GM23338 (cell line): ENCODE measurements around the gene EFEMP1. TPM values are rescaled to one million over a fixed set of nuclear protein-coding genes. Genes with fewer than 3 reads are reported as not detected.

ENCODE experiments used
- ATAC-seq: fragments of 200-7000 bp; cut with Tn5 transposase; 3 replicates; pipeline ENCODE4 v1.9.1; 2020
- DNase-seq: peaks from one replicate; pipeline ENCODE4 v3.0.0-alpha.2; 2015; ENCODE audit warnings: low spot score
- H2AFZ ChIP-seq: fragments of 200-600 bp; sonication (generic); 2 replicates; pipeline ENCODE4 v1.8.0; 2016; ENCODE audit warnings: antibody characterized with exemption, mild to moderate bottlenecking, moderate library complexity
- H3F3A ChIP-seq: fragments of 200-600 bp; sonication (generic); replicated peaks from 2 replicates; pipeline ENCODE4 v1.8.0; 2017; ENCODE audit warnings: antibody characterized with exemption, mixed run types, low read depth
- H3K27ac ChIP-seq: fragments of 200-600 bp; sonication (generic); 2 replicates; pipeline ENCODE4 v1.6.1; 2016; ENCODE audit warnings: low read depth
- H3K27me3 ChIP-seq: fragments of 200-600 bp; sonication (generic); 2 replicates; pipeline ENCODE4 v1.8.0; 2016; ENCODE audit warnings: mild to moderate bottlenecking, mixed run types, moderate library complexity; ENCODE audit not compliant: insufficient read depth
- H3K36me3 ChIP-seq: fragments of 200-600 bp; sonication (generic); 2 replicates; pipeline ENCODE4 v1.8.0; 2016; ENCODE audit warnings: mild to moderate bottlenecking; ENCODE audit not compliant: insufficient read depth
- H3K4me1 ChIP-seq: fragments of 200-600 bp; sonication (generic); 2 replicates; pipeline ENCODE4 v1.8.0; 2016; ENCODE audit warnings: mild to moderate bottlenecking, moderate library complexity; ENCODE audit not compliant: insufficient read depth
- H3K4me2 ChIP-seq: fragments of 200-600 bp; sonication (generic); 2 replicates; pipeline ENCODE4 v1.7.1; 2017; ENCODE audit warnings: mixed run types
- H3K4me3 ChIP-seq: fragments of 200-600 bp; sonication (generic); 2 replicates; pipeline ENCODE4 v1.6.1; 2016; ENCODE audit warnings: mixed run types
- H3K79me2 ChIP-seq: fragments of 200-600 bp; sonication (generic); replicated peaks from 2 replicates; pipeline ENCODE4 v1.8.0; 2017; ENCODE audit warnings: mild to moderate bottlenecking; ENCODE audit not compliant: insufficient read depth
- H3K9me2 ChIP-seq: fragments of 200-600 bp; sonication (generic); 2 replicates; pipeline ENCODE4 v1.8.0; 2017; ENCODE audit not compliant: insufficient read depth
- H4K20me1 ChIP-seq: fragments of 200-600 bp; sonication (generic); replicated peaks from 2 replicates; pipeline ENCODE4 v1.8.0; 2017; ENCODE audit warnings: mild to moderate bottlenecking; ENCODE audit not compliant: insufficient read depth
- H3K27ac Mint-ChIP-seq: 2 replicates; pipeline ENCODE4 v1.8.0; 2020; ENCODE audit warnings: inconsistent platforms, mild to moderate bottlenecking, moderate library complexity, mixed read lengths
- H3K27me3 Mint-ChIP-seq: 3 replicates; pipeline ENCODE4 v1.8.0; 2022; ENCODE audit warnings: low read depth, mild to moderate bottlenecking, moderate library complexity, mixed read lengths, inconsistent platforms; ENCODE audit not compliant: insufficient read depth, poor library complexity
- H3K36me3 Mint-ChIP-seq: 3 replicates; pipeline ENCODE4 v1.8.0; 2021; ENCODE audit warnings: low read depth, mild to moderate bottlenecking, inconsistent platforms, moderate library complexity, mixed read lengths
- H3K4me1 Mint-ChIP-seq: 3 replicates; pipeline ENCODE4 v1.8.0; 2020; ENCODE audit warnings: mild to moderate bottlenecking, inconsistent platforms, mixed read lengths
- H3K4me3 Mint-ChIP-seq: 3 replicates; pipeline ENCODE4 v1.8.0; 2021; ENCODE audit warnings: moderate library complexity, mild to moderate bottlenecking, inconsistent platforms, mixed read lengths
- H3K9me3 Mint-ChIP-seq: 3 replicates; pipeline ENCODE4 v1.8.0; 2020; ENCODE audit warnings: moderate library complexity, mild to moderate bottlenecking, inconsistent platforms, mixed read lengths
- CREB1 ChIP-seq: fragments of 250-450 bp; sonication (Bioruptor Pico); IDR thresholded peaks from 2 replicates; pipeline ENCODE4 v1.5.0; 2020; ENCODE audit warnings: low read depth, mild to moderate bottlenecking, moderate library complexity
- EZH2 ChIP-seq: fragments of 200-600 bp; sonication (generic); IDR thresholded peaks from one replicate; pipeline ENCODE4 v1.8.0; 2017; ENCODE audit warnings: antibody characterized with exemption, mild to moderate bottlenecking, low read depth; ENCODE audit not compliant: unreplicated experiment
- EZH2phosphoT487 ChIP-seq: fragments of 200-600 bp; sonication (generic); IDR thresholded peaks from one replicate; pipeline ENCODE4 v1.8.1; 2018; ENCODE audit warnings: antibody characterized with exemption; ENCODE audit not compliant: unreplicated experiment
- JUNB ChIP-seq: IDR thresholded peaks from one replicate; pipeline ENCODE4 v1.6.1; 2016; ENCODE audit warnings: antibody characterized with exemption; ENCODE audit not compliant: unreplicated experiment
- NANOG ChIP-seq: IDR thresholded peaks from 2 replicates; pipeline ENCODE4 v1.6.1; 2016; ENCODE audit warnings: antibody characterized with exemption, borderline replicate concordance
- POLR2AphosphoS5 ChIP-seq: IDR thresholded peaks from 2 replicates; pipeline ENCODE4 v1.6.1; 2016; ENCODE audit warnings: antibody characterized with exemption, low read depth
- STAT1 ChIP-seq: IDR thresholded peaks from one replicate; pipeline ENCODE4 v1.6.1; 2016; ENCODE audit warnings: antibody characterized with exemption; ENCODE audit not compliant: unreplicated experiment
- ZNF114 ChIP-seq: fragments of 250-450 bp; sonication (Bioruptor Pico); IDR thresholded peaks from 2 replicates; pipeline ENCODE4 v1.5.0; 2020; ENCODE audit warnings: mild to moderate bottlenecking, moderate library complexity
- ZNF331 ChIP-seq: fragments of 250-450 bp; sonication (Bioruptor Pico); IDR thresholded peaks from 2 replicates; pipeline ENCODE4 v1.5.0; 2020; ENCODE audit warnings: low read depth, mild to moderate bottlenecking, moderate library complexity
- polyA plus RNA-seq: library from polyadenylated mRNA; unstranded; fragments of >200 nt; fragmentation: Nextera tagmentation; extraction: Ambion mirVana; gene quantifications from 2 replicates; pipeline ENCODE4 v1.2.1, GENCODE V29; 2016
- total RNA-seq: library from RNA; depleted of rRNA; stranded (reverse); fragments of >200 nt; shearing (Covaris generic); gene quantifications from 2 replicates; pipeline ENCODE4 v1.2.3, GENCODE V29; 2014
- TF ChIP-seq, protein P1 (sequence below): IDR thresholded peaks from 2 replicates; pipeline ENCODE4 v1.6.1; 2016; ENCODE audit warnings: antibody characterized with exemption
- TF ChIP-seq, protein P2 (sequence below), 2 experiments: fragments of 200-600 bp in 1 of 2; sonication (generic) in 1 of 2; conservative IDR thresholded peaks; 2 replicates each; pipeline versions ENCODE4 v1.5.1 to v1.6.1; 2016 to 2017; ENCODE audit warnings: antibody characterized with exemption in 2 of 2, low read depth in 2 of 2, mild to moderate bottlenecking in 2 of 2, moderate library complexity in 1 of 2
- TF ChIP-seq, protein P3 (sequence below): fragments of 250-450 bp; sonication (Bioruptor Pico); IDR thresholded peaks from 2 replicates; pipeline ENCODE4 v1.5.0; 2020; ENCODE audit warnings: mild to moderate bottlenecking, moderate library complexity

EFEMP1 gene
- total and polyA plus RNA-seq, 2 experiments from 2014 or later: 12.6 to 22.5 TPM

DNA sequence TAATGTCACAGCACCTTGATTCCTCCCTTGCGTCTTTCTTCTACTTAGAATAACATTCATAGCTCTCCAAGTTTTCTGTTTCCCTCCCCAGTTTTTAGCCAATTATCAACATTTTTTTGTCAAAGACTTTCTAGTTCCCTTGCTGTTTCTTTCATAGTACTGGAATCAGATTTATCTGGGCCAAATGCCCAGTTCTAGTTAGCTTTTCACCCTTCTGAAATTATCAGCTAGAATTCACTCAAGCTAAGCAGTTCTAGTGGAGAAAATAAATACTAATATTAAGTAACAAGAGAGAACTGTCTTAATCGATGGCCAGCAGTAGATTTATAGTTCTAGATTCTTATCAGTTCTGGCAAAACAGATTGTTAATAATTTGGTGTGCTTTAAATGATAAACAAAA lies 36.2 kb downstream of the EFEMP1 start:
- Histone ChIP-seq H3K9me2 (no peaks in the 10 kb centered on the region), H3K4me2 (no peak overlapping the region), H3K79me2 (no peaks in the 10 kb centered on the region), H4K20me1 (no peaks in the 10 kb centered on the region), H3K27ac (no peak overlapping the region), H3K4me3 (no peak overlapping the region), H3K36me3 (no peaks in the 10 kb centered on the region; the same call in 1 of the 2 replicates), H3F3A (no peaks in the 10 kb centered on the region), H2AFZ (no peak overlapping the region), H3K27me3 (no peaks in the 10 kb centered on the region), H3K4me1 (no peaks in the 10 kb centered on the region)
- DNase-seq (no peak), ATAC-seq (no peak)
- no peak overlapping the region for H3K4me3 Mint-ChIP-seq
- TF ChIP-seq JUNB: no peak
- no peak for TF ChIP-seq CREB1 (CRISPR knock-in tag)
- TF ChIP-seq STAT1: no peak
- TF ChIP-seq ZNF331 (CRISPR knock-in tag): no peak
- H3K27ac Mint-ChIP-seq: no peak overlapping the region
- H3K9me3 Mint-ChIP-seq: no peaks in the 10 kb centered on the region
- H3K4me1 Mint-ChIP-seq: peaks cover 12% of the 10 kb centered on the region; the same call in 2 of the 3 replicates
- H3K36me3 Mint-ChIP-seq: no peaks in the 10 kb centered on the region
- H3K27me3 Mint-ChIP-seq: peaks cover 4% of the 10 kb centered on the region

DNA sequence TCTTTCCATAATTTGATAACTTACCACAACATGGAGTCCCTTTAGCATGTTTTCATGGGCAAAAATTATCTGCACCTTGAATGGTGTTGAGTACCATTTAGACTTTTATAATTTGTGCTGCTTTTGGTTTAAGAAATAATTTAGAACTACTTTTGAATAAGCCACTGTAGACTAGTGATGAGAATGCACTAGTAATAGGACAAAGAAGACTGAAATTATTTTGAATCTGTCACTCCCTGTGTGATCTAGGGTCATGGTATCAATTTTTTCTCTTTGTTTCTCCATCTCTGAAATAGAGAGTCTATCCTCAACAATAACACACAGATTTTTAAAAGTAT lies 37.7 kb downstream of the EFEMP1 start:
- H3K36me3 Mint-ChIP-seq: no peaks in the 10 kb centered on the region
- no peaks in the 10 kb centered on the region for H3K79me2 ChIP-seq
- TF ChIP-seq, protein P1, sequence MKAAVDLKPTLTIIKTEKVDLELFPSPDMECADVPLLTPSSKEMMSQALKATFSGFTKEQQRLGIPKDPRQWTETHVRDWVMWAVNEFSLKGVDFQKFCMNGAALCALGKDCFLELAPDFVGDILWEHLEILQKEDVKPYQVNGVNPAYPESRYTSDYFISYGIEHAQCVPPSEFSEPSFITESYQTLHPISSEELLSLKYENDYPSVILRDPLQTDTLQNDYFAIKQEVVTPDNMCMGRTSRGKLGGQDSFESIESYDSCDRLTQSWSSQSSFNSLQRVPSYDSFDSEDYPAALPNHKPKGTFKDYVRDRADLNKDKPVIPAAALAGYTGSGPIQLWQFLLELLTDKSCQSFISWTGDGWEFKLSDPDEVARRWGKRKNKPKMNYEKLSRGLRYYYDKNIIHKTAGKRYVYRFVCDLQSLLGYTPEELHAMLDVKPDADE: no peak
- TF ChIP-seq EZH2phosphoT487 (no peak), ZNF331 (CRISPR knock-in tag) (no peak), ZNF114 (CRISPR knock-in tag) (no peak), POLR2AphosphoS5 (no peak), NANOG (no peak), EZH2 (no peak), JUNB (no peak)
- TF ChIP-seq, protein P2, sequence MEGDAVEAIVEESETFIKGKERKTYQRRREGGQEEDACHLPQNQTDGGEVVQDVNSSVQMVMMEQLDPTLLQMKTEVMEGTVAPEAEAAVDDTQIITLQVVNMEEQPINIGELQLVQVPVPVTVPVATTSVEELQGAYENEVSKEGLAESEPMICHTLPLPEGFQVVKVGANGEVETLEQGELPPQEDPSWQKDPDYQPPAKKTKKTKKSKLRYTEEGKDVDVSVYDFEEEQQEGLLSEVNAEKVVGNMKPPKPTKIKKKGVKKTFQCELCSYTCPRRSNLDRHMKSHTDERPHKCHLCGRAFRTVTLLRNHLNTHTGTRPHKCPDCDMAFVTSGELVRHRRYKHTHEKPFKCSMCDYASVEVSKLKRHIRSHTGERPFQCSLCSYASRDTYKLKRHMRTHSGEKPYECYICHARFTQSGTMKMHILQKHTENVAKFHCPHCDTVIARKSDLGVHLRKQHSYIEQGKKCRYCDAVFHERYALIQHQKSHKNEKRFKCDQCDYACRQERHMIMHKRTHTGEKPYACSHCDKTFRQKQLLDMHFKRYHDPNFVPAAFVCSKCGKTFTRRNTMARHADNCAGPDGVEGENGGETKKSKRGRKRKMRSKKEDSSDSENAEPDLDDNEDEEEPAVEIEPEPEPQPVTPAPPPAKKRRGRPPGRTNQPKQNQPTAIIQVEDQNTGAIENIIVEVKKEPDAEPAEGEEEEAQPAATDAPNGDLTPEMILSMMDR (conservative IDR thresholded peaks at IDR 0.05; ENCODE audit: low read depth in 2 of 2): no peak
- TF ChIP-seq, protein P3, sequence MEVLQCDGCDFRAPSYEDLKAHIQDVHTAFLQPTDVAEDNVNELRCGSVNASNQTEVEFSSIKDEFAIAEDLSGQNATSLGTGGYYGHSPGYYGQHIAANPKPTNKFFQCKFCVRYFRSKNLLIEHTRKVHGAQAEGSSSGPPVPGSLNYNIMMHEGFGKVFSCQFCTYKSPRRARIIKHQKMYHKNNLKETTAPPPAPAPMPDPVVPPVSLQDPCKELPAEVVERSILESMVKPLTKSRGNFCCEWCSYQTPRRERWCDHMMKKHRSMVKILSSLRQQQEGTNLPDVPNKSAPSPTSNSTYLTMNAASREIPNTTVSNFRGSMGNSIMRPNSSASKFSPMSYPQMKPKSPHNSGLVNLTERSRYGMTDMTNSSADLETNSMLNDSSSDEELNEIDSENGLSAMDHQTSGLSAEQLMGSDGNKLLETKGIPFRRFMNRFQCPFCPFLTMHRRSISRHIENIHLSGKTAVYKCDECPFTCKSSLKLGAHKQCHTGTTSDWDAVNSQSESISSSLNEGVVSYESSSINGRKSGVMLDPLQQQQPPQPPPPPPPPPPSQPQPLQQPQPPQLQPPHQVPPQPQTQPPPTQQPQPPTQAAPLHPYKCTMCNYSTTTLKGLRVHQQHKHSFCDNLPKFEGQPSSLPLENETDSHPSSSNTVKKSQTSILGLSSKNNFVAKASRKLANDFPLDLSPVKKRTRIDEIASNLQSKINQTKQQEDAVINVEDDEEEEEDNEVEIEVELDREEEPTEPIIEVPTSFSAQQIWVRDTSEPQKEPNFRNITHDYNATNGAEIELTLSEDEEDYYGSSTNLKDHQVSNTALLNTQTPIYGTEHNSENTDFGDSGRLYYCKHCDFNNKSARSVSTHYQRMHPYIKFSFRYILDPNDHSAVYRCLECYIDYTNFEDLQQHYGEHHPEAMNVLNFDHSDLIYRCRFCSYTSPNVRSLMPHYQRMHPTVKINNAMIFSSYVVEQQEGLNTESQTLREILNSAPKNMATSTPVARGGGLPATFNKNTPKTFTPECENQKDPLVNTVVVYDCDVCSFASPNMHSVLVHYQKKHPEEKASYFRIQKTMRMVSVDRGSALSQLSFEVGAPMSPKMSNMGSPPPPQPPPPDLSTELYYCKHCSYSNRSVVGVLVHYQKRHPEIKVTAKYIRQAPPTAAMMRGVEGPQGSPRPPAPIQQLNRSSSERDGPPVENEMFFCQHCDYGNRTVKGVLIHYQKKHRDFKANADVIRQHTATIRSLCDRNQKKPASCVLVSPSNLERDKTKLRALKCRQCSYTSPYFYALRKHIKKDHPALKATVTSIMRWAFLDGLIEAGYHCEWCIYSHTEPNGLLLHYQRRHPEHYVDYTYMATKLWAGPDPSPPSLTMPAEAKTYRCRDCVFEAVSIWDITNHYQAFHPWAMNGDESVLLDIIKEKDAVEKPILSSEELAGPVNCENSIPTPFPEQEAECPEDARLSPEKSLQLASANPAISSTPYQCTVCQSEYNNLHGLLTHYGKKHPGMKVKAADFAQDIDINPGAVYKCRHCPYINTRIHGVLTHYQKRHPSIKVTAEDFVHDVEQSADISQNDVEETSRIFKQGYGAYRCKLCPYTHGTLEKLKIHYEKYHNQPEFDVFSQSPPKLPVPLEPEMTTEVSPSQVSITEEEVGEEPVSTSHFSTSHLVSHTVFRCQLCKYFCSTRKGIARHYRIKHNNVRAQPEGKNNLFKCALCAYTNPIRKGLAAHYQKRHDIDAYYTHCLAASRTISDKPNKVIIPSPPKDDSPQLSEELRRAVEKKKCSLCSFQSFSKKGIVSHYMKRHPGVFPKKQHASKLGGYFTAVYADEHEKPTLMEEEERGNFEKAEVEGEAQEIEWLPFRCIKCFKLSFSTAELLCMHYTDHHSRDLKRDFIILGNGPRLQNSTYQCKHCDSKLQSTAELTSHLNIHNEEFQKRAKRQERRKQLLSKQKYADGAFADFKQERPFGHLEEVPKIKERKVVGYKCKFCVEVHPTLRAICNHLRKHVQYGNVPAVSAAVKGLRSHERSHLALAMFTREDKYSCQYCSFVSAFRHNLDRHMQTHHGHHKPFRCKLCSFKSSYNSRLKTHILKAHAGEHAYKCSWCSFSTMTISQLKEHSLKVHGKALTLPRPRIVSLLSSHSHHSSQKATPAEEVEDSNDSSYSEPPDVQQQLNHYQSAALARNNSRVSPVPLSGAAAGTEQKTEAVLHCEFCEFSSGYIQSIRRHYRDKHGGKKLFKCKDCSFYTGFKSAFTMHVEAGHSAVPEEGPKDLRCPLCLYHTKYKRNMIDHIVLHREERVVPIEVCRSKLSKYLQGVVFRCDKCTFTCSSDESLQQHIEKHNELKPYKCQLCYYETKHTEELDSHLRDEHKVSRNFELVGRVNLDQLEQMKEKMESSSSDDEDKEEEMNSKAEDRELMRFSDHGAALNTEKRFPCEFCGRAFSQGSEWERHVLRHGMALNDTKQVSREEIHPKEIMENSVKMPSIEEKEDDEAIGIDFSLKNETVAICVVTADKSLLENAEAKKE: no peak

More for the DNA sequence above, 37.7 kb downstream of the EFEMP1 start:
- no peaks in the 10 kb centered on the region for H3K9me3 Mint-ChIP-seq
- H2AFZ ChIP-seq: no peak overlapping the region
- H3K27me3 ChIP-seq: no peaks in the 10 kb centered on the region
- H3K36me3 ChIP-seq: no peaks in the 10 kb centered on the region; the same call in 1 of the 2 replicates
- H3K4me2 ChIP-seq: no peak overlapping the region
- H3K4me1 Mint-ChIP-seq: peaks cover 12% of the 10 kb centered on the region; the same call in 2 of the 3 replicates
- H3K27ac ChIP-seq: no peak overlapping the region
- no peaks in the 10 kb centered on the region for H3F3A ChIP-seq
- H3K27ac Mint-ChIP-seq: no peak overlapping the region
- no peaks in the 10 kb centered on the region for H3K4me1 ChIP-seq
- no peak overlapping the region for H3K4me3 ChIP-seq
- H3K4me3 Mint-ChIP-seq: no peak overlapping the region
- H4K20me1 ChIP-seq: no peaks in the 10 kb centered on the region
- no peak for DNase-seq
- H3K27me3 Mint-ChIP-seq: peaks cover 4% of the 10 kb centered on the region
- H3K9me2 ChIP-seq: no peaks in the 10 kb centered on the region
- no peak for ATAC-seq
